Testis (tissue), 3 donors: ENCODE data around the gene PIP5K1B. TPM values are rescaled to one million over a fixed set of nuclear protein-coding genes. Genes with fewer than 3 reads are reported as not detected.
A peak's percentile ranks its signal among the peaks of the same experiment; 100 is the strongest.

ENCODE experiments used
- DNase-seq: peaks from one replicate; pipeline ENCODE4 v3.0.0-alpha.2; 2019
- H3K27ac ChIP-seq, 2 donors: fragments of 200-600 bp; sonication (generic); one replicate each; pipeline ENCODE4 v1.5.1; 2019
- H3K27me3 ChIP-seq: fragments of 200-600 bp; sonication (generic); one replicate; pipeline ENCODE4 v1.5.1; 2019
- H3K36me3 ChIP-seq: fragments of 200-600 bp; sonication (generic); one replicate; pipeline ENCODE4 v1.5.1; 2017; ENCODE audit warnings: low read depth; ENCODE audit errors: missing control alignments
- H3K4me1 ChIP-seq: fragments of 200-600 bp; sonication (generic); one replicate; pipeline ENCODE4 v1.5.1; 2019
- H3K4me3 ChIP-seq, 2 donors: fragments of 200-600 bp; sonication (generic); one replicate each; pipeline ENCODE4 v1.5.1; 2017 to 2019
- H3K9me3 ChIP-seq: fragments of 200-600 bp; sonication (generic); one replicate; pipeline ENCODE4 v1.5.1; 2017
- CTCF ChIP-seq, 3 experiments: fragments of 450-650 bp in 2 of 3; fragments of 200-600 bp in 1 of 3; sonication (generic) in 1 of 3; IDR thresholded peaks; one replicate each; pipeline ENCODE4 v1.5.1; 2016 to 2019; ENCODE audit warnings: antibody characterized with exemption in 3 of 3, mild to moderate bottlenecking in 2 of 3, moderate library complexity in 1 of 3
- POLR2A ChIP-seq: fragments of 450-650 bp; IDR thresholded peaks from one replicate; pipeline ENCODE4 v1.6.1; 2017; ENCODE audit warnings: antibody characterized with exemption, mild to moderate bottlenecking, moderate library complexity
- WGBS, 2 donors: methylation state at CpG; one replicate each; pipeline ENCODE4 v1.1.5; 2018; 5-methylcytosine and 5-hydroxymethylcytosine counted together
- intact Hi-C: fragments of 100-400 bp; cut with DNase I; formaldehyde crosslinking; loops from one replicate; pipeline ENCODE4 v1.15.1; 2023; ENCODE audit warnings: low total_unique reads
- polyA plus RNA-seq: library from polyadenylated mRNA; stranded (reverse); fragments of 350-450 nt; fragmentation: Illumina TruSeq; extraction: RNeasy Lipid Tissue Mini Kit (QIAGEN cat#74804); gene quantifications from one replicate; pipeline ENCODE4 v1.2.3, GENCODE V29; 2014; ENCODE audit warnings: low read depth, low replicate concordance; ENCODE audit not compliant: insufficient read depth
- total RNA-seq, 2 donors: library from RNA; depleted of rRNA; stranded (reverse); fragments of >200 nt; gene quantifications; one replicate each; pipeline ENCODE4 v1.2.3, GENCODE V29; 2016

Gene PIP5K1B
- total and polyA plus RNA-seq, 3 donors from 2014 or later = 53.6 to 70.5 (median 66.9) TPM

GRCh38 chr9:68800836-68801235, 95.8 kb downstream of the PIP5K1B start:
- Histone ChIP-seq H3K4me3 (no peak overlapping the region), H3K36me3 (no peaks in the 10 kb centered on the region), H3K4me1 (peaks cover 11% of the 10 kb centered on the region), H3K27ac (no peak overlapping the region), H3K27me3 (no peaks in the 10 kb centered on the region), H3K9me3 (no peaks in the 10 kb centered on the region)
- intact Hi-C loops = no loop called here
- 77 to 85% methylated on average over 2 of the region's 2 CpGs for WGBS, 2 donors
- TF ChIP-seq POLR2A (no peak), CTCF (IDR thresholded peaks at IDR 0.05) (no peak)
- no peak for DNase-seq

- 78 to 89% methylated on average over 6 of the region's 6 CpGs for WGBS, 2 donors
- Histone ChIP-seq H3K27ac (no peak overlapping the region), H3K27me3 (no peaks in the 10 kb centered on the region), H3K36me3 (no peaks in the 10 kb centered on the region), H3K9me3 (no peaks in the 10 kb centered on the region), H3K4me1 (peaks cover 15% of the 10 kb centered on the region), H3K4me3 (no peak overlapping the region)
- intact Hi-C loops = no loop called here
- no peak for DNase-seq
- TF ChIP-seq POLR2A (no peak), CTCF (IDR thresholded peaks at IDR 0.05) (no peak)
These were observed 97.5 kb downstream of the PIP5K1B start for GRCh38 chr9:68802525-68803015.

GRCh38 chr9:68804911-68805889, 100.2 kb downstream of the PIP5K1B start:
- H3K27me3 ChIP-seq = no peaks in the 10 kb centered on the region
- H3K36me3 ChIP-seq = no peaks in the 10 kb centered on the region
- 59 to 66% methylated on average over 10 to 11 of the region's 11 CpGs for WGBS, 2 donors
- H3K9me3 ChIP-seq = no peaks in the 10 kb centered on the region
- H3K4me1 ChIP-seq = peaks cover 15% of the 10 kb centered on the region
- no peak for DNase-seq
- intact Hi-C loops = no loop called here
- peak overlapping the region in 1 of 2 donors; percentile 44 for H3K27ac ChIP-seq
- TF ChIP-seq CTCF (IDR thresholded peaks at IDR 0.05) (no peak), POLR2A (no peak)
- H3K4me3 ChIP-seq = no peak overlapping the region

GRCh38 chr9:68805890-68806517, 101.0 kb downstream of the PIP5K1B start:
- Histone ChIP-seq H3K27ac (peak overlapping the region in 1 of 2 donors; percentile 44), H3K4me1 (peaks cover 15% of the 10 kb centered on the region), H3K4me3 (no peak overlapping the region), H3K27me3 (no peaks in the 10 kb centered on the region), H3K36me3 (no peaks in the 10 kb centered on the region), H3K9me3 (no peaks in the 10 kb centered on the region)
- no peak for DNase-seq
- intact Hi-C loops = no loop called here
- no peak for TF ChIP-seq POLR2A
- TF ChIP-seq CTCF (IDR thresholded peaks at IDR 0.05) = no peak
- WGBS, 2 donors = 58 to 77% methylated on average over 3 of the region's 3 CpGs
